Ishikawa (cell line): Measurements from ENCODE around the gene DSG4.
A peak's percentile ranks its signal among the peaks of the same experiment; 100 is the strongest.

ENCODE experiments used
- CEBPB ChIP-seq: IDR thresholded peaks from 2 replicates; pipeline ENCODE4 v1.6.1; 2012
- CREB1 ChIP-seq: IDR thresholded peaks from 2 replicates; pipeline ENCODE4 v1.6.1; 2012; ENCODE audit warnings: low read depth
- EGR1 ChIP-seq: IDR thresholded peaks from 2 replicates; pipeline ENCODE4 v1.6.1; 2012
- EP300 ChIP-seq: IDR thresholded peaks from 2 replicates; pipeline ENCODE4 v1.6.1; 2012; ENCODE audit warnings: borderline replicate concordance
- FOXM1 ChIP-seq: IDR thresholded peaks from 2 replicates; pipeline ENCODE4 v1.6.1; 2012; ENCODE audit warnings: low read depth, borderline replicate concordance
- NFIC ChIP-seq: IDR thresholded peaks from 2 replicates; pipeline ENCODE4 v1.6.1; 2012
- RAD21 ChIP-seq: IDR thresholded peaks from 2 replicates; pipeline ENCODE4 v1.6.1; 2012; ENCODE audit warnings: low read depth
- REST ChIP-seq: IDR thresholded peaks from 2 replicates; pipeline ENCODE4 v1.6.1; 2012; ENCODE audit warnings: low read depth, mild to moderate bottlenecking
- TAF1 ChIP-seq: IDR thresholded peaks from 2 replicates; pipeline ENCODE4 v1.6.1; 2012; ENCODE audit warnings: low read depth, mild to moderate bottlenecking
- TCF12 ChIP-seq: IDR thresholded peaks from 2 replicates; pipeline ENCODE4 v1.6.1; 2012; ENCODE audit warnings: low read depth
- TEAD4 ChIP-seq: IDR thresholded peaks from 2 replicates; pipeline ENCODE4 v1.6.1; 2012
- YY1 ChIP-seq: IDR thresholded peaks from 2 replicates; pipeline ENCODE4 v1.6.1; 2012; ENCODE audit warnings: low read depth
- ZBTB7A ChIP-seq: IDR thresholded peaks from 2 replicates; pipeline ENCODE4 v1.6.1; 2012; ENCODE audit warnings: low read depth
- TF ChIP-seq, protein P1 (sequence below): IDR thresholded peaks from 2 replicates; pipeline ENCODE4 v1.6.1; 2012
- TF ChIP-seq, protein P2 (sequence below): IDR thresholded peaks from 2 replicates; pipeline ENCODE4 v1.6.1; 2012

Gene DSG4

GRCh38 chr18:31420524-31420923 lies 43.9 kb downstream of the DSG4 start:
- TF ChIP-seq NFIC (no peak), RAD21 (no peak), CREB1 (no peak), TCF12 (no peak), TAF1 (no peak), EP300 (no peak), CEBPB (no peak), ZBTB7A (no peak), REST (no peak), YY1 (no peak)

- TF ChIP-seq TEAD4, result no peak
- TF ChIP-seq RAD21, result peak; percentile 87
These were observed 47.9 kb downstream of the DSG4 start for GRCh38 chr18:31424383-31424988.

- TF ChIP-seq, protein P1, sequence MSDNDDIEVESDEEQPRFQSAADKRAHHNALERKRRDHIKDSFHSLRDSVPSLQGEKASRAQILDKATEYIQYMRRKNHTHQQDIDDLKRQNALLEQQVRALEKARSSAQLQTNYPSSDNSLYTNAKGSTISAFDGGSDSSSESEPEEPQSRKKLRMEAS, result no peak
- no peak for TF ChIP-seq RAD21
- no peak for TF ChIP-seq CEBPB
- TF ChIP-seq REST, result no peak
- no peak for TF ChIP-seq EP300
- TF ChIP-seq, protein P2, sequence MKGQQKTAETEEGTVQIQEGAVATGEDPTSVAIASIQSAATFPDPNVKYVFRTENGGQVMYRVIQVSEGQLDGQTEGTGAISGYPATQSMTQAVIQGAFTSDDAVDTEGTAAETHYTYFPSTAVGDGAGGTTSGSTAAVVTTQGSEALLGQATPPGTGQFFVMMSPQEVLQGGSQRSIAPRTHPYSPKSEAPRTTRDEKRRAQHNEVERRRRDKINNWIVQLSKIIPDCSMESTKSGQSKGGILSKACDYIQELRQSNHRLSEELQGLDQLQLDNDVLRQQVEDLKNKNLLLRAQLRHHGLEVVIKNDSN, result no peak
- TF ChIP-seq TEAD4, result no peak
- no peak for TF ChIP-seq ZBTB7A
- TF ChIP-seq FOXM1, result no peak
- TF ChIP-seq CREB1, result no peak
- TF ChIP-seq NFIC, result no peak
- no peak for TF ChIP-seq TCF12
- TF ChIP-seq EGR1, result no peak
- no peak for TF ChIP-seq TAF1
- no peak for TF ChIP-seq YY1
These were observed 49.4 kb downstream of the DSG4 start for GRCh38 chr18:31426021-31426420.

GRCh38 chr18:31426871-31427406 lies 50.4 kb downstream of the DSG4 start:
- TF ChIP-seq REST, result no peak
- TF ChIP-seq, protein P2, result no peak
- TF ChIP-seq EP300, result no peak
- no peak for TF ChIP-seq CREB1
- TF ChIP-seq RAD21, result no peak
- no peak for TF ChIP-seq FOXM1
- no peak for TF ChIP-seq TEAD4
- no peak for TF ChIP-seq TAF1
- TF ChIP-seq, protein P1, result no peak
- TF ChIP-seq NFIC, result no peak
- no peak for TF ChIP-seq ZBTB7A
- no peak for TF ChIP-seq TCF12
- no peak for TF ChIP-seq EGR1
- no peak for TF ChIP-seq YY1
- TF ChIP-seq CEBPB, result no peak
